Mucosa of descending colon (tissue), 3 donors: Measurements from ENCODE around the gene MEGF6. TPM values are rescaled to one million over a fixed set of nuclear protein-coding genes. Genes with fewer than 3 reads are reported as not detected.

Source experiments
- ATAC-seq: fragments of 200-7000 bp; cut with Tn5 transposase; one replicate; pipeline ENCODE4 v1.9.1; 2020; ENCODE audit warnings: mild to moderate bottlenecking, moderate library complexity
- DNase-seq, 3 donors: peaks; one replicate each; pipeline ENCODE4 v3.0.0-alpha.2; 2020
- H3K36me3 ChIP-seq: fragments of 200-600 bp; one replicate; pipeline ENCODE4 v1.8.0; 2021; ENCODE audit warnings: low read depth, mild to moderate bottlenecking
- H3K4me1 ChIP-seq: fragments of 200-600 bp; one replicate; pipeline ENCODE4 v1.8.0; 2021; ENCODE audit warnings: low read depth, mild to moderate bottlenecking
- H3K4me3 ChIP-seq: fragments of 200-600 bp; one replicate; pipeline ENCODE4 v1.8.0; 2021; ENCODE audit warnings: mild to moderate bottlenecking
- H3K9me3 ChIP-seq: fragments of 200-600 bp; one replicate; pipeline ENCODE4 v1.8.0; 2021; ENCODE audit warnings: mild to moderate bottlenecking
- intact Hi-C, 2 donors: fragments of 100-400 bp; cut with DNase I in 1 of 2; cut with micrococcal nuclease in 1 of 2; formaldehyde crosslinking; loops; one replicate each; pipeline versions ENCODE4 v1.11.0 to v1.11.1; 2022; cut with DNase I, micrococcal nuclease
- total RNA-seq, 3 donors: library from RNA; stranded (reverse); fragmentation: NEBNext Ultra II Directional in 2 of 3; extraction: Animal tissue kit (Norgen Biotek cat#: 25700) in 2 of 3; gene quantifications; one replicate each; pipeline versions ENCODE4 v1.2.1 to v1.2.4, GENCODE V29; 2021 to 2023
- TF ChIP-seq, protein P1 (sequence below): fragments of 200-600 bp; IDR thresholded peaks from one replicate; pipeline ENCODE4 v1.8.0; 2022; ENCODE audit warnings: antibody characterized with exemption, mild to moderate bottlenecking
- donor health status: DM: no; HTN: no; CAD: no; lungs with moderate emphysema.
- donor health status: DM: no; HTN: no; CAD: no.
- donor health status: DM: no; HTN: yes; CAD: no.

The MEGF6 gene
- total RNA-seq, 3 donors from 2014 or later, result 6.2 to 12.2 (median 8.5) TPM

DNA sequence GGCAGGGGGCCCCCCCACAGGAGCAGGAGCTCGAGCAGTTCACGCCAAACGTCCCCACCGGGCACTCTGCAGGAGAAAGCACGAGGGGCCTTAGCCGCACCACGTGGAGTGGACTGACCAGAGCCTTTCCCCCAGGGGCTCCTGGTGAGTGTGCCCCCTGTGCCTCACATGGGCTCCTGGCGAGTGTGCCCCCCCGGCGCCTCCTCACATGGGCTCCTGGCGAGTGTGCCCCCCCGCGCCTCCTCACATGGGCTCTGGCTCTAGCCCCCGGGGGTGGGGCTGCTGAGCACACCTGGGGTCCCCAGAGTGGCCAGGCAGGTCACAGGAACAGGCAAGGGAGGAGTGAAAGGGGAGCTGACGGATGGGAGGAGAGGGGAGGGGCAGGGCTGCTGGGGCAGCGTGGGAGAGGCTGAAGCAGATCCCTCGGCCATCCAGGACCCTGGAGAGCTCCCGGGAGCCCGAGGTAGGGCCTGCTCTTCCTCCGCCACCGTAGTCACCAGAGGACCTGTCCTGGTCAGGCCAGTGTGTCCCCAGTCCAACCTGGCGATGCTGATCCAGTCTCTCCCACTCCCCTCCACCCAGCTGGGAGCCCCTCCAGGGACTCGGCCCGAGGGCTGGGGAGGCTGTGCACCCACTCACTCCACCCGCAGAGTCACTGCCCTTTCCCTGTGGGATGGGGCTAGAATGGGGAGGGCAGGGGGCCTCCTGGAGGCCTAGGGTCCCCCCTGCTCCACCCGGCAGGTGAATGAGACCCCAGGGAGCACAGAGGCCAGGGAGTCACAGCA lies 109.3 kb downstream of the MEGF6 start:
- H3K36me3 ChIP-seq, result no peaks in the 10 kb centered on the region
- TF ChIP-seq, protein P1, sequence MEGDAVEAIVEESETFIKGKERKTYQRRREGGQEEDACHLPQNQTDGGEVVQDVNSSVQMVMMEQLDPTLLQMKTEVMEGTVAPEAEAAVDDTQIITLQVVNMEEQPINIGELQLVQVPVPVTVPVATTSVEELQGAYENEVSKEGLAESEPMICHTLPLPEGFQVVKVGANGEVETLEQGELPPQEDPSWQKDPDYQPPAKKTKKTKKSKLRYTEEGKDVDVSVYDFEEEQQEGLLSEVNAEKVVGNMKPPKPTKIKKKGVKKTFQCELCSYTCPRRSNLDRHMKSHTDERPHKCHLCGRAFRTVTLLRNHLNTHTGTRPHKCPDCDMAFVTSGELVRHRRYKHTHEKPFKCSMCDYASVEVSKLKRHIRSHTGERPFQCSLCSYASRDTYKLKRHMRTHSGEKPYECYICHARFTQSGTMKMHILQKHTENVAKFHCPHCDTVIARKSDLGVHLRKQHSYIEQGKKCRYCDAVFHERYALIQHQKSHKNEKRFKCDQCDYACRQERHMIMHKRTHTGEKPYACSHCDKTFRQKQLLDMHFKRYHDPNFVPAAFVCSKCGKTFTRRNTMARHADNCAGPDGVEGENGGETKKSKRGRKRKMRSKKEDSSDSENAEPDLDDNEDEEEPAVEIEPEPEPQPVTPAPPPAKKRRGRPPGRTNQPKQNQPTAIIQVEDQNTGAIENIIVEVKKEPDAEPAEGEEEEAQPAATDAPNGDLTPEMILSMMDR, result no peak
- peak; percentile 57 to 83 (median 59) for DNase-seq
- no peaks in the 10 kb centered on the region for H3K4me1 ChIP-seq
- intact Hi-C loops, result no loop called here
- no peaks in the 10 kb centered on the region for H3K9me3 ChIP-seq
- peak; percentile 53 for ATAC-seq
- H3K4me3 ChIP-seq, result no peak overlapping the region

DNA sequence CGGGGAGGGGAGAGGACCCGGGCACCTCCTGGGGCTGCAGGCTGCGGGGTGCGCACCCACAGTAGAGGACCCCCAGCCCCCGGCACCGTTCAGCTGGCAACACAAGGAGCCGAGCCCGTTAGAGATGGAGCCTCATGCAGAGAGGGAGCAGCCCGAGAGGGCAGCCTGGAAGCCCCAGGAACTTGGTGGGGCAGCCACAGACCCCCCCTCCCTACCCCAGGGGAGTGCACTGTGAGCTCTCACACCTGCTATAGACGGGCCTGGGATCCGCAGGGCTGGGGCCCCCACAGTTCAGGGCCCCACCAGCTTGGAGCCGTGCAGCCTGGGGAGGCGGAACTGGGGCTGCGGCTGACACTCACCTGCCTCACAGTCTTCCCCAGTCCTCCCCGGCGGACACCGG lies 109.9 kb downstream of the MEGF6 start:
- H3K4me1 ChIP-seq, result no peaks in the 10 kb centered on the region
- TF ChIP-seq, protein P1, result no peak
- intact Hi-C loops, result no loop called here
- DNase-seq (no peak), ATAC-seq (no peak)
- H3K4me3 ChIP-seq, result no peak overlapping the region
- H3K9me3 ChIP-seq, result no peaks in the 10 kb centered on the region
- H3K36me3 ChIP-seq, result no peaks in the 10 kb centered on the region

DNA sequence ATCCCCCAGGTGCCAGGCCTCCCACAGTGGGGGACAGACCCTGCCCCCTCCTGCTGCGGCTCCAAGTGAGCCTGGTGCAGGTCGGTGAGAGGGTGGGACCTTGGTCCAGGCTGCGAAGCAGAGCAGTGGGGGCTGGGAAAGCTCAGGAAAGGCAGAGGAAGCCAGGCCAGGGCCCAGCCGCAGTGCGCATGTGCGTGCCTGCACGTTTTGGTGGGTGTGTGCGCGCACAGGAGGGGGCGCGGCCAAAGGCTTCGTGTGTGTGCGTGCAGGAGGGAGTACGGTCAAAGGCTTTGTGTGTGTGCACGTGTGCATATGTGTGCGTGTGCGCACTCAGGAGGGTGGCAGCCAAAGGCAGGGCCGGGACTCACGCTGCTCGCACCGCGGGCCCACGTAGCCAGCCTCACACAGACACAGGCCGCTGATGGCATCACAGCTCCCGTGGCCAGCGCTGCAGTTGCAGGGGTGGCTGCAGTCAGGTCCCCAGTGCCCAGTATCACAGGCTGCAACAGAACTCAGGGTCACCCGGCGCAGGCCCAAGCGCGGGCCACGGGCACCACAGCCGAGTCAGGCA lies 111.0 kb downstream of the MEGF6 start:
- TF ChIP-seq, protein P1, result no peak
- DNase-seq (no peak), ATAC-seq (no peak)
- intact Hi-C loops, result no loop called here
- Histone ChIP-seq H3K36me3 (no peaks in the 10 kb centered on the region), H3K4me3 (no peak overlapping the region), H3K9me3 (no peaks in the 10 kb centered on the region), H3K4me1 (no peaks in the 10 kb centered on the region)

DNA sequence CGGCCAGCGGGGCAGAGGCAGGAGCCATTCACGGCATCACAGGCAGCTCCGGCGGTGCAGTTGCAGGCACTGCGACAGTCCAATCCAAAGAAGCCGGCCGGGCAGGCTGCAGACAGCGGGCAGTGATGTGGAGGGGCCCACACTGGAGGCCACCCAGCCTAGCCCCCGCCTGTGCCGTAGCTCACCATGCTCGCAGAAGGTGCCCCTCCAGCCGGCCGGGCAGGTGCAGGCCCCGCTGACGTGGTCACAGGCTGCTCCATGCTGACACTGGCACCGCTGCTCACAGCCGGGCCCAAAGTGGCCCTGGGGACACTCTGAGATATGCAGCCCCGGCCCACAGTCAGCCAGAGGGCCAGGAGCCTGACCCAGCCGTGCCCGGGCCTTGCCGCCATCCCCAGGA lies 111.7 kb downstream of the MEGF6 start:
- Histone ChIP-seq H3K9me3 (no peaks in the 10 kb centered on the region), H3K4me3 (no peak overlapping the region), H3K4me1 (no peaks in the 10 kb centered on the region), H3K36me3 (no peaks in the 10 kb centered on the region)
- TF ChIP-seq, protein P1, result no peak
- ATAC-seq (no peak), DNase-seq (no peak)
- intact Hi-C loops, result no loop called here

DNA sequence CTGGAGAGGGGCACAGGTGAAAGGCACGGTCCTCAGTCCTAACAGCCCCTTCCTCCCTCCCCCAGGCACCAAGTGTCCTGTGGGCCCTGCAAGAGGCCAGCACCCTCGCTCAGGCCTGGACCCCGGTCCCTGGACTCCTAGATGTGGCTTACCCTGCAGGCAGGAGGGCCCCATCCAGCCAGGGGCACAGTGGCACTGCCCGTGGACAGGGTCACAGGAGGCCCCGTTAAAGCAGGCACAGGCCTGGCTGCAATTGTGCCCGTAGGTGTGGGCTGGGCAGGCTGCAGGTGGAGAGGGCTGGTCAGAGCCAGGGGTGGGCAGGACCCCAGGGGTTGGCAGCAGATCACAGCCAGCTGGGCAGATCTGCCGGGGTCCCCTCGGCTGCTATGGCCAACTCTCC lies 112.3 kb downstream of the MEGF6 start:
- intact Hi-C loops, result no loop called here
- ATAC-seq (no peak), DNase-seq (no peak)
- no peaks in the 10 kb centered on the region for H3K4me1 ChIP-seq
- no peak overlapping the region for H3K4me3 ChIP-seq
- H3K9me3 ChIP-seq, result no peaks in the 10 kb centered on the region
- H3K36me3 ChIP-seq, result no peaks in the 10 kb centered on the region
- TF ChIP-seq, protein P1, result no peak
